GM13977 (cell line): ENCODE results near the gene SPRED3.

Experiments used
- DNase-seq: peaks from one replicate; pipeline ENCODE4 v3.0.0; 2012; ENCODE audit warnings: low spot score
- CTCF ChIP-seq: IDR thresholded peaks from 2 replicates; pipeline ENCODE4 v1.5.1; 2012; ENCODE audit warnings: mild to moderate bottlenecking, control low read depth; ENCODE audit not compliant: insufficient read depth; ENCODE audit errors: extremely low read depth, missing control alignments
- in situ Hi-C: fragments of 300-500 bp; cut with MboI; formaldehyde crosslinking; loops from one replicate; pipeline ENCODE4 v1.12.0; 2022; ENCODE audit warnings: low sequenced_read_pairs, low pct_unique_long_range_greater_than_20kb, mixed read lengths, inconsistent platforms; ENCODE audit not compliant: unreplicated experiment

Gene SPRED3

GRCh38 chr19:38352611-38353010, 35.9 kb upstream of the SPRED3 start:
- in situ Hi-C loops = no loop called here
- DNase-seq = no peak
- TF ChIP-seq CTCF = no peak

GRCh38 chr19:38355728-38356725, 32.5 kb upstream of the SPRED3 start:
- in situ Hi-C loops = no loop called here
- TF ChIP-seq CTCF = no peak
- no peak for DNase-seq

GRCh38 chr19:38358071-38358470, 30.4 kb upstream of the SPRED3 start:
- TF ChIP-seq CTCF = no peak
- in situ Hi-C loops = no loop called here
- no peak for DNase-seq

DNA sequence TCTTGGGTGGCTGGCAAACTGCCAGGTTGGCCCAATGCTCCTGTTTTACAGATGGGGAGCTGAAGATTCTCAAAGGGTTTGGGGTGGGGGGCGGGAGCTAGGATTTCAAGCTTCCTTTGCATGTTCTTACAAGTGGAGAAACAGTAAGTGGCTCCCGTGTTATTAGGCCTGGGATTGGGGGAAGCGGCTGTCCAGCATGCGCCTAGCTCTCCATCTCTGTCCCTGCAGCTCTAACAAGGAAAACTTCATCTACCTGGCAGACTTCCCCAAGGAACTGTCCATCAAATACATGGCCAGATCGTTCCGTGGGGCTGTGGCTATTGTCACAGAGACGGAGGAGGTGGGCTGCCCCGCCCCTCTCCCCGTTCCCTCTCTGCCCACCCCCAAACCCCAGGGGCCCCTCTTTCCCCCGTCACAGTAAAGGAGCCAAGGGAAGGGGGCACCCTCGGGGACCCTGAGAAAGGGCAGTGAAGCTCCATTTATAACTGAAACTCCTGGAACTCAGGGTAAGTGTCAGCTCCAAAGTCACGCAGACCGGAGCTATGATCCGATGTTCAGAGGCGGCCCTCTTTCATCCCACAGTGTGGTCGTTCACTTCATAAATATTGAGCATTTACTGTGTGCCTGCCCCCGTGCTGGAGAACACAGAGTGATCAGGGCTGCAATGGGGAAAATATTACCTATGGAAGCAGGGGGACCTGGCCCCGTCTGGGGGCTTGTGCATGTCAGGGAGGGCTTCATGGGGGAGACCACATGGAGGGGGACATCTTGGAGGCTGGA, 29.1 kb upstream of the SPRED3 start:
- DNase-seq = no peak
- in situ Hi-C loops = no loop called here
- no peak for TF ChIP-seq CTCF

DNA sequence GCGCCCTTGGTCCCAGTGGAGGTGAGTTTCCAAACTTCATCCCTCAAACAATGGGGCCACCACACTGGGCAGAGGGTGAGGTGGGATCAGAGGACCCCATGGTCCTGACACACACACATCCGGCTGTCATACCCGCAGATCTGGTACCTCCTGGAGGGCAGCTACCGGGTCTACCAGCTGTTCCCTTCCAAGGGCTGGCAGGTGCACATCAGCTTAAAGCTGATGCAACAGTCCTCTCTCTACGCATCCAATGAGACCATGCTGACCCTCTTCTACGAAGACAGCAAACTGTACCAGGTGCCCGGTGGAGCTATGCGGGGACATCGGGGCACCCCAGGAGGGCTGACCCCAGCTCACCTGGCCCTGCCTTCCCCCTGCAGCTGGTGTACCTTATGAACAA, 28.1 kb upstream of the SPRED3 start:
- no peak for DNase-seq
- in situ Hi-C loops = no loop called here
- no peak for TF ChIP-seq CTCF

GRCh38 chr19:38360839-38361631, 27.5 kb upstream of the SPRED3 start:
- TF ChIP-seq CTCF = no peak
- no peak for DNase-seq
- in situ Hi-C loops = no loop called here
